NCI-H1105 (cell line): ENCODE results near the gene THADA.

Experiments
- DNase-seq: peaks from one replicate; lab custom pipeline; 2025; lab: John Stamatoyannopoulos, UW

The THADA gene

DNA sequence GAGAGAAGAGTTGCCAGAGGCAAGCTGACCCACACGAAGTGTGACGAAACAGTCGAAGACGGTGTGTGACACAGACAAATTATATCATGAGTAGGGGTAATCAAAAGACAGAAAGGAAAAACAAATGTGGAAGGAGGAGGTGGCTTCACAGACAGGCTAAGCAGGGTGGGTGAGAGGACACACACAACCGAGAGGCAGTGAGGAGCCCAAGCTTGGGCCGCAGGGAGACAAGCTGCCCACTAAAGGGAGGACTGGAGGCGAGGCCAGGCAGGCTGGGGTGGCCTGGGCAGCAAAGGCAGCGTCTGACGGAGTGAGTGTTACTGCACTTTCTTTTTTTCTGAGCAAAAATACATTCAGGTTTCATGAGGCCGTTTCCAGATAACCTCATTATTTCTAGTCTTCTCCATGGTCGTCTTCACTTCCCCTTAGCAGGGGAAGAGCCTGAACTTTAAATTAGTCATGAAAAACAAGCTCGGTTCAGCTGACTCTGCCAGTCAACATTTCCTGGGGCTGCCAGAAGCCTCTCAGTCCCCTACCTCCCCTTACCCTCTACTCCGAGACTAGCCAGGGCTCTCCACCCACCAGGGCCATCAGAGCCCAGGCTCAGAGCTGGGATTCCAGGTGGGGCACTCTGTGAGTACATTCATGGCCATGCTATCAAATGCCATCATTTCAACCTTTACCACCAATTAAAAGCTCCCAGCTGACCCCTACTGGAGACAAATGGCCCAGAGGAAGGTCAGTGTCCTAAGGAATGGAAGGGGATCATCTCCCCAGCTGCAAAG lies 355.7 kb downstream of the THADA start:
- no peak for DNase-seq

DNA sequence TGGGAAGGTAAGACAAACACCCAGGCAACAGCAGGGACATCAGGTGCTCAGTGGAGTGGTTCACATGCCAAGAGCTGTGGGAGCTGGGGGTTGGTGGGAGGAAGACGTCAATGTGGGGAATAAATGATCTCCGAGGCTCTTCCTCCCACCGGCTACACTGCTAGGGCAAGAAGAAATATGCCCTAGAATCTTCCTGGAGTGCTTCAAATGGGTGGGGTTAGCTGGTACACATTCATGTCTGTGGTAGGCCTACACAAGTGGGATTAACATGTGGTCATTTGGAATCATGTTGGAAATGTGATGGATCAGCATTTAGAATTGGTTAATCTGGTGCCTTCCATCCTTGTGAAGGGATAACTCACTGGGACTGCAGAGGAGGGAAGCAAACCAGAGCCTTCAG lies 357.0 kb downstream of the THADA start:
- DNase-seq: no peak

GRCh38 chr2:43238176-43238575 lies 357.7 kb downstream of the THADA start:
- DNase-seq: no peak

- DNase-seq: no peak
Measured at GRCh38 chr2:43233218-43234212, 362.3 kb downstream of the THADA start.

GRCh38 chr2:43230951-43231827 lies 364.6 kb downstream of the THADA start:
- DNase-seq: no peak

- no peak for DNase-seq
Measured at GRCh38 chr2:43230351-43230885, 365.4 kb downstream of the THADA start.

- no peak for DNase-seq
Measured at GRCh38 chr2:43228756-43229659, 366.8 kb downstream of the THADA start.

GRCh38 chr2:43228321-43228751 lies 367.5 kb downstream of the THADA start:
- no peak for DNase-seq

DNA sequence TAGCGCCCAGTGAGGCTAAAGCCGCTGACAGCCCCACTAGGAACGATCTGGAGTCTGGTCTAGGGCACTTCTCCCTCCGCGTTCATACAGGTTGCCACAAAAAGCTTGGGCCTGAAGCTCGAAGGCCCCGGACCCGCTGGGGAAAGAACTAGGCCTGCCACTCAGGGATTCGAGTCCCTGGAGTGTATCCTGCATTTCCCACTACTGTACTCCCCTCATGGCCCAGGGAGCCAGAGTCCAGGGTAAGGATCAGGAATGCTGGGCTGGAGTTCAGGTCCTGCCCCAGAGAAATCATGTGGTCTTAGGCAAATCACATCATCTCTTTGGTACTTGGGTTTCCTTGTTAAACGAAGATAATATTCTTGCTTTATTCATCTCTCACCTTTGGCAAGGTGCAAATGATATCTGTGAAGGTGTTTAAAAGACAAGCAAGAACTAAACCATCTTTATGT lies 368.0 kb downstream of the THADA start:
- no peak for DNase-seq

DNA sequence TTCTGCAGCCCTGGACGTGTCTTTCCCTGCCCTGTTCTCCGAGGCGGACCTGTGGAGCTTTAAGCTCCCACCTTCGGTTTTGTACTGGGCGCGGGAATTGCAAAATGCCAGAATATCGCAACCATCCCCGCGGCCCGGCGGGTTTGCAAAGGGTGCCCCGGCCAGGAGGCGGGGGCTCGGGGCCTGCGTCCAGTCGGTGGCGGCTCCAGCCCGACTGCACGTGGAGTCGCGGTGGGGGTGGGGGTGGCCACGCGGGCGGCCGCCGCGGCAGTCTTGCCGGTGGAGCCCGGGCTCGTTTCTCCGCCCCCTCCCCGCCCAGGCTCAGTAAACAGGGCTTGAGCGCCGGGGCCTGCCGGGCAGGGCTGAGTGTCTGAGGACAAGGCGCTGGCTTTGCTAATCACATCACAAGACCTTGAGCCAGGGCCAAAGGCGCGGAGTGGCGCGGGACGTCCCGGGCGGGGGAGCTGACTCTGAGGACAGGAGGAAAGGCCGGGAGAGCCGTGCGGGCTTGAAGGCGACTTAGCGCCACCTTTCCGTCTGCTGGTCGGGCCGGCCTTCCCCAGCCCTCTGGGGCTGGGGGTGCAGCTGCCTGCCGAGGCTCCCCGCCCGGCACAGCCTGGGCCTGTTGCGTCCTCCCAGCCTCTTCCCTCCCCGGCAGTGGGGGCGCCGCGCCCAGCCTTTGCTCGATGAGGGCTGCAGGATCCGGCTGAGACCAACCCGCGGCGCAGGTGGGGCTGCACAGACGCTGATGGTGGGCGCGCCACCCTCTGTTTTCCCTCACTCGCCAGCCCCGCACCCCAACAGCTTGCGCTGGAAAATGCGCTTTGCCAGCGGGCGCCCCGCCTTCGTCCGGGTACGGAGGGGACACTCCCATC lies 368.6 kb downstream of the THADA start:
- peak; percentile 48 for DNase-seq

GRCh38 chr2:43226558-43226954 lies 369.3 kb downstream of the THADA start, which contains the start of gene ZFP36L2:
Gene ZFP36L2 (minus strand): TSS chr2:43226606. CDS start chr2:43226315, 291 bp downstream.
- DNase-seq: peak; percentile 89

DNA sequence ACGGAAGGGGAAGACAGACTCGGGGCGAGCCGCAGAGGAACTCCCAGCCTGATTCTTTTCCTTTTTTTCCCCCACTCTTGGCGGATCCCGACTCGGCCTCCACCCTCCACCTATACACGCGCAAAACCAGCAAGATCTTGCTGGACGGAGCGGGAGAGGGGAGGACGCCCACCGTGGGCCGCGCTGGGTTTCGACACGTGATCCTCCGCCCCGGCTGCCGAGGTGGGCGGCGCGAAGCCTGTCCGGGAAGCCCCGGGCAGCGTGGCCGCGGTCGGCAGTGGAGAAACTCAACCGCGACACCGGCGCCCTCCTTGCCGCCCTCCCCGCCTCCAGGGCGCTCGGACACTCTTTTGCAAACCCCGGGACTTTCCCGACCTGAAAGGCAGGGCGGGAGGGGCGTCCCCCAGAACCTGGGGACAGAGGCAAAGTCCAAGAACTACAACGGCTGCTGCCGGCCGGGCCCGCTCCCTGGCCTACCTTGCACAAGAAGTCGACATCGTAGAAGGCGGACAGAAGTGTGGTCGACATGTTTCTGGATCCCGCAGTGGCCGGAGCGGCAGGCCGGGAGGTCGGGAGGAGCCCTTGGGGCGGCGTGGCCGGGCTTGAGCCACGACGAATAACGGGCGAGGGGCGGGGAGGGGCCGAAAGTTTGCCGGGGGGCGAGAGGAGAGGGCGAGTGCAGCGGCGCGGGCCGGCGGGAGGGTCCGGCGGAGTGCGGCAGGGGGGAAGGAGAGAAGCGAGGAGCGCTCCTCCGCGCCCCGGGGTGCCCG lies 369.9 kb downstream of the THADA start:
- DNase-seq: peak; percentile 32

DNA sequence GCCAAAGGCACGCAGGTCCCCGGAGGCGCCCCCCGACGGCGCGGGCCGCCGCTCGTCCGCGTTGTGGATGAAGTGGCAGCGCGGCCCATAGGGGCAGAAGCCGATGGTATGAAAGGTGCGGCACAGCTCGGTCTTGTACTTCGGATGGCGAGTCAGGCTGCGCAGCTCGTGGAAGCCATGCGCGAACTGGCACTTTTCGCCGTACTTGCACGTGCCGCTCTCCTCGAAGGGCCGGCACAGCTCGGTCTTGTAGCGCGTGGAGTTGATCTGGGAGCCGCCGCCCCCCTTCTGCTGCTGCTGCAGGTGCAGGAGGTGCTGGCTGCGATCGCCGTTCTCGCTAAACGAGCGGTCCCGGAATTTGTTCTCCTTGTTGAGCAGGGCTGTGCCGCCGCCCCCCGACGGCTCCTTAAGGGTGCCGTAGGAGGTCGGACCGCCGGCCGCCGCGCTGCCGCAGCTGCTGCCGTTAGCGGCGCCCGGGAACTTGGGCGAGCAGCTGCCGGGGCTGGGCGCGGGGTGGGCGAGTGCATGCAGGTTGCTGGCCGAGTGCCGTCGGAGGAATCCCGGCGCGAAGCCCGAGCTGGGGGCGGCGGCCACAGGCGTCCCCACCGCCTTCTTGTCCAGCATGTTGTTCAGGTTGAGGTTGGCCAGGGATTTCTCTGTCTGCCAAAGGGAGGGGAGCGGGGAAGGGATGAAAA lies 370.6 kb downstream of the THADA start:
- DNase-seq: no peak

GRCh38 chr2:43224571-43225092 lies 371.2 kb downstream of the THADA start:
- no peak for DNase-seq

- DNase-seq: no peak
Measured at GRCh38 chr2:43224131-43224570, 371.7 kb downstream of the THADA start.

- no peak for DNase-seq
Measured at GRCh38 chr2:43223521-43224001, 372.3 kb downstream of the THADA start.
